ENCODE results near the gene ACAD10. TPM values are rescaled to one million over a fixed set of nuclear protein-coding genes. Genes with fewer than 3 reads are reported as not detected.

ACAD10 gene
- total and polyA plus RNA-seq, 10 of the 15 experiments (the other 5 are each of a cell fraction or from before 2014, with no cell fraction given): 2.9 to 21.9 (median 17.5) TPM

GRCh38 chr12:111728795-111729194 lies 42.9 kb downstream of the ACAD10 start:
- FAIRE-seq (no peak), DNase-seq (ENCODE audit: low read depth, low spot score) (no peak), ATAC-seq (no peak)
- in situ Hi-C loops (cut with MboI) (no loop called here), intact Hi-C loops (cut with micrococcal nuclease; ENCODE audit: unreplicated experiment) (no loop called here)
- no peaks in the 10 kb centered on the region for H3K27me3 ChIP-seq (replicated peaks in 1 of 2; ENCODE audit: control insufficient read depth in 2 of 2, insufficient read depth in 2 of 2, low read length in 1 of 2)
- no peak overlapping the region for H3K27ac ChIP-seq (ENCODE audit: control insufficient read depth, insufficient read depth)
- TF ChIP-seq ATF7 (IDR thresholded peaks at IDR 0.05; ENCODE audit: low read depth): no peak
- TF ChIP-seq ELK1 (IDR thresholded peaks at IDR 0.05; ENCODE audit: low read depth, low read length): no peak
- no peak for TF ChIP-seq NFXL1 (IDR thresholded peaks at IDR 0.05; ENCODE audit: borderline replicate concordance)
- no peak for TF ChIP-seq E2F4 (IDR thresholded peaks at IDR 0.05; ENCODE audit: low read depth, low read length)
- no peak for TF ChIP-seq IKZF2 (IDR thresholded peaks at IDR 0.05)
- no peak for TF ChIP-seq EED (IDR thresholded peaks at IDR 0.05; ENCODE audit: low read depth)
- TF ChIP-seq STAT1 (conservative IDR thresholded peaks at IDR 0.05): no peak
- TF ChIP-seq ZNF24 (IDR thresholded peaks at IDR 0.05): no peak
- no peak for TF ChIP-seq REST (IDR thresholded peaks at IDR 0.05; ENCODE audit: low read depth, low read length)
- no peak for TF ChIP-seq STAT3 (IDR thresholded peaks at IDR 0.05; ENCODE audit: low read depth, low read length)
- no peak for TF ChIP-seq RAD51 (IDR thresholded peaks at IDR 0.05)
- no peak for TF ChIP-seq NKRF (conservative IDR thresholded peaks at IDR 0.05)
- no peak overlapping the region for H2AFZ ChIP-seq (ENCODE audit: control insufficient read depth, low read depth, low read length)
- no peaks in the 10 kb centered on the region; a peak in 1 of 4 replicates for H3K36me3 ChIP-seq (ENCODE audit: control insufficient read depth in 2 of 2, insufficient read depth in 2 of 2, low read length in 1 of 2)
- BruUV-seq (replicated peaks): no TSS peak
- WGBS (ENCODE audit: insufficient coverage, insufficient replicate concordance, low lambda C conversion rate, missing lambda C conversion rate): 100% methylated on average over 2 of the region's 2 CpGs
- ChIA-PET CTCF (interaction anchor here (1.0 kb wide), 1 partner anchor 9 kb away, joined by 3 read pairs; no protein-coding TSS in a partner anchor), POLR2A (no interaction called here), RAD21 (ENCODE audit: unreplicated experiment) (no interaction called here), SMC1A (ENCODE audit: uncharacterized antibody, unreplicated experiment) (interaction anchor here (1.5 kb wide), 1 partner anchor 84 kb away, joined by 5 read pairs; no protein-coding TSS in a partner anchor)
- H3K4me1 ChIP-seq (ENCODE audit: control insufficient read depth, insufficient read depth, low read length): no peaks in the 10 kb centered on the region
- no peaks in the 10 kb centered on the region for H3K79me2 ChIP-seq (ENCODE audit: control insufficient read depth, insufficient read depth, low read length)
- no peaks in the 10 kb centered on the region for H4K20me1 ChIP-seq (ENCODE audit: control insufficient read depth, insufficient read depth)
- H3K4me3 ChIP-seq: no peak overlapping the region
- H3K9me3 ChIP-seq (replicated peaks; ENCODE audit: control insufficient read depth, insufficient read depth, low read length): no peaks in the 10 kb centered on the region
- H3K4me2 ChIP-seq (ENCODE audit: control insufficient read depth, insufficient read depth): no peak overlapping the region
- no peak overlapping the region for H3K9ac ChIP-seq (ENCODE audit: control insufficient read depth, insufficient read depth, low read length)
